Esophagus (tissue), 2 donors: ENCODE results near the gene BOLL. TPM values are rescaled to one million over a fixed set of nuclear protein-coding genes. Genes with fewer than 3 reads are reported as not detected.

Experiments used
- H3K27ac ChIP-seq, 2 donors: one replicate each; pipeline ENCODE4 v1.5.1; 2013; ENCODE audit warnings: low read depth in 2 of 2, mild to moderate bottlenecking in 2 of 2, inconsistent platforms in 1 of 2, low read length in 1 of 2, moderate library complexity in 1 of 2
- H3K27me3 ChIP-seq, 2 donors: one replicate each; pipeline ENCODE4 v1.6.1; 2013; ENCODE audit warnings: low read length in 2 of 2, control low read depth in 1 of 2, mild to moderate bottlenecking in 1 of 2; ENCODE audit not compliant: insufficient read depth in 2 of 2, control insufficient read depth in 1 of 2
- H3K36me3 ChIP-seq, 2 donors: one replicate each; pipeline ENCODE4 v1.6.1; 2013; ENCODE audit warnings: low read length in 1 of 2; ENCODE audit not compliant: control insufficient read depth in 2 of 2, insufficient read depth in 2 of 2
- H3K4me1 ChIP-seq, 2 donors: one replicate each; pipeline ENCODE4 v1.6.1; 2013; ENCODE audit warnings: low read length in 1 of 2; ENCODE audit not compliant: control insufficient read depth in 2 of 2, insufficient read depth in 2 of 2
- H3K4me3 ChIP-seq, 2 donors: one replicate each; pipeline ENCODE4 v1.5.1; 2013; ENCODE audit warnings: low read length in 2 of 2, mild to moderate bottlenecking in 2 of 2, low read depth in 1 of 2, moderate library complexity in 1 of 2
- H3K9me3 ChIP-seq, 2 donors: one replicate each; pipeline ENCODE4 v1.6.1; 2013; ENCODE audit warnings: mild to moderate bottlenecking in 2 of 2, low read depth in 1 of 2, low read length in 1 of 2, moderate library complexity in 1 of 2; ENCODE audit not compliant: control insufficient read depth in 2 of 2, insufficient read depth in 1 of 2
- WGBS, 2 donors: extraction: QIAGEN DNeasy Blood & Tissue Kit; methylation state at CpG; one replicate each; pipeline ENCODE4 v1.1.7; 2013; 5-methylcytosine and 5-hydroxymethylcytosine counted together
- polyA plus RNA-seq, 2 donors: library from polyadenylated mRNA; stranded (reverse); fragments of 200-250 nt; gene quantifications; one replicate each; pipeline ENCODE4 v1.2.3, GENCODE V29; 2013
- donor health status: healthy with polysubstance abuse.
- donor health status: Bipolar disorder and iron deficiency.

BOLL gene
- polyA plus RNA-seq, 2 donors, result not detected

- Histone ChIP-seq H3K4me1 (no peaks in the 10 kb centered on the region), H3K27me3 (peaks cover 0 to 4% of the 10 kb centered on the region in 2 donors), H3K9me3 (no peaks in the 10 kb centered on the region), H3K4me3 (no peak overlapping the region), H3K36me3 (no peaks in the 10 kb centered on the region), H3K27ac (no peak overlapping the region)
- 61 to 64% methylated on average over 3 of the region's 3 CpGs for WGBS, 2 donors
Measured at GRCh38 chr2:197799068-197799467, 13.9 kb upstream of the BOLL start.

- H3K9me3 ChIP-seq, result no peaks in the 10 kb centered on the region
- H3K4me3 ChIP-seq, result no peak overlapping the region
- no peak overlapping the region for H3K27ac ChIP-seq
- H3K4me1 ChIP-seq, result no peaks in the 10 kb centered on the region
- no peaks in the 10 kb centered on the region for H3K36me3 ChIP-seq
- peaks cover 2 to 4% of the 10 kb centered on the region in 2 donors for H3K27me3 ChIP-seq
- 44 to 48% methylated on average over 4 of the region's 4 CpGs for WGBS, 2 donors
Measured at GRCh38 chr2:197798187-197798586, 13.1 kb upstream of the BOLL start.

DNA sequence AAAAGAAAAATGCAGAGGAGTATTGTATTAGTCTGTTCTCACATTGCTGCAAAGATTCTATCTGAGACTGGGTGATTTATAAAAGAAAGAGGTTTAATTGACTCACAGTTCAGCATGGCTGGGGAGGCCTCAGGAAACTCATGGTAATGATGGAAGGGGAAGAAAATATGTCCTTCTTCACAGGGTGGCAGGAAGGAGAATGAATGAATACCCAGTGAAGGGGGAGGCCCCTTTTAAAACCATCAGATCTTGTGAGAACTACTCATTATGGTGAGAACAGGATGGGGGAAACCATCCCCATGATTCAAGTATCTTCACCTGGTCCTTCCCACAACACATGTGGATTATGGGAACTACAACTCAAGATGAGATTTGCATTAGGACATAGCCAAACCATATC is 10.2 kb upstream of the BOLL start:
- Histone ChIP-seq H3K4me1 (no peaks in the 10 kb centered on the region), H3K27ac (no peak overlapping the region), H3K27me3 (peaks cover 2 to 4% of the 10 kb centered on the region in 2 donors), H3K9me3 (no peaks in the 10 kb centered on the region), H3K4me3 (no peak overlapping the region), H3K36me3 (no peaks in the 10 kb centered on the region)

GRCh38 chr2:197793456-197793855 is 8.3 kb upstream of the BOLL start:
- 70 to 75% methylated on average over 1 of the region's 1 CpG for WGBS, 2 donors
- Histone ChIP-seq H3K4me1 (no peaks in the 10 kb centered on the region), H3K27me3 (peaks cover 0 to 2% of the 10 kb centered on the region in 2 donors), H3K4me3 (no peak overlapping the region), H3K36me3 (no peaks in the 10 kb centered on the region), H3K9me3 (no peaks in the 10 kb centered on the region), H3K27ac (no peak overlapping the region)

DNA sequence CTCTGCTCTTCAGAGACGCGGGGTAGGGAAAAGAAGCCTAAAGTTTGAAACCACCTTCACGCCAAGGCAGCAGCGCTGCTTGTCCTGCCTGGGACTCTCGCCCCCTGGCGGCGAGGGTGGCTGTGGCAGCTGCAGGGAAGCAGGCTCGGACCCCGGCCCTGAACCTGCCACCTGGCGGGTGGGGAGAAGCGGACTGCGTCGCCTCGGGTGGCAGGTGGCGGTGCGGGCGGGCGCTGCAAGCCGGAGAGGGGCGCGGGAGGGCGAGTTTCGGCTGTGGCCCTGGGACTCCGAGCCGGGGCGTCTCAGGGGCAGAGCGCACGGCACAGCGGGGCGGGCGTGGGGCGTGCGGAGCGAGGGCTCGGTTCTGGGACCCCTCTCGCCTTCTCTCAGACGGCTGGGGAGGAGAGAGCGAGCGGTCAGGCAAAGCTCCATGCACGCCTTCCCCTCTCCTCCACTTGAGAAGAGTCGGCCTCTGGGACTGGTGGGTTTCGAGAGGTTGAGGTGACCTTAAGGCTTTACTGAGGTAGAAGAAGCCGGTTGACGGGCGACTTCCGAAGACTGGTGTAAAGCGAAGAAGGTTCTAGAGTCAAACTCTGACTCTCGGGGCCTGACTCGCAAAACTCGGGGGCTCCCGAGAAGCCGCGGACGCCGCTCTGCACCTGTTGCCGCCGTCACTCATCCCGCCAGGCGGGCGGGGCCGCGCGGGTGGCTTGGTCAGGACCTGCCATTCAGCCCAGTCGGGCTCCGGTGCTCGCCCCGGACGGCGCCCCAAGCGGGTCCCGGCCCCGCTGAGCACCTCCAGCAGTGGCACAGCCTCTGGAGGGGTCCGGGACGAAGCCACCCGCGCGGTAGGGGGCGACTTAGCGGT is 1.1 kb upstream of the BOLL start:
- Histone ChIP-seq H3K36me3 (no peaks in the 10 kb centered on the region), H3K4me3 (peak overlapping the region; percentile 29 to 35), H3K4me1 (peaks cover 2 to 4% of the 10 kb centered on the region in 2 donors), H3K27ac (no peak overlapping the region), H3K27me3 (peaks cover 0 to 11% of the 10 kb centered on the region in 2 donors), H3K9me3 (peaks cover 4 to 5% of the 10 kb centered on the region in 2 donors)
- 9 to 10% methylated on average over 68 to 79 of the region's 79 CpGs for WGBS, 2 donors

GRCh38 chr2:197782126-197782525 is 3.0 kb downstream of the BOLL start:
- Histone ChIP-seq H3K9me3 (peaks cover 4 to 5% of the 10 kb centered on the region in 2 donors), H3K27ac (no peak overlapping the region), H3K4me1 (peaks cover 2 to 4% of the 10 kb centered on the region in 2 donors), H3K4me3 (no peak overlapping the region), H3K36me3 (no peaks in the 10 kb centered on the region), H3K27me3 (peaks cover 0 to 10% of the 10 kb centered on the region in 2 donors)
- WGBS, 2 donors, result 31 to 46% methylated on average over 1 of the region's 1 CpG

GRCh38 chr2:197779261-197779660 is 5.9 kb downstream of the BOLL start:
- no peaks in the 10 kb centered on the region for H3K27me3 ChIP-seq
- H3K27ac ChIP-seq, result no peak overlapping the region
- H3K4me3 ChIP-seq, result no peak overlapping the region
- no peaks in the 10 kb centered on the region for H3K36me3 ChIP-seq
- H3K9me3 ChIP-seq, result no peaks in the 10 kb centered on the region
- H3K4me1 ChIP-seq, result no peaks in the 10 kb centered on the region

DNA sequence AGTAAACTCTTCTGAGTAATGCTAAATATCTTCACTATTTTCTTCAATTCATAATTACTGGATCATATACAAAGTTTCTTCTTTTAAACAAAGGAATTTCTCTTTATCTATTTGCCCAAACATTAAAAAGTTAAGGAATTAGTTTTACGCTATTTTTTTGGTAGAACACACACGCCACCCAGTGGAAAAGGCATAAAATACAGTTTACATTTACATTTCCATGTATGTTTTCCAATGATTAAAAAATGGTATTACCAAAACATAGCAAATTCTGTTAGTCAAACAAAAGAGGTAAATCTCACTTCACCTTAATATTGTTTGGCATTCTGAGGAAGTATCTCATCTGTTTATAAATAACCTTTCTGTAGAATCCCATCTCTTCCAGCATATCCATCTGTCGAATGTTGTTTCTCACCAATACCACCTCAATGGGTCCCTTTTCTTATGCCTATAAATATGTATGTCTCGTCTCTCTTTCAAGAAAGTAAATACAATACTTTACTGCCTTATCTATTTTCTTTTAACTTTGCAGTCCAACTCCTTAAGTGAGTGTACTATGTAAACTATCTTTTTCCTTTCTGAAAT is 7.2 kb downstream of the BOLL start:
- H3K9me3 ChIP-seq, result no peaks in the 10 kb centered on the region
- H3K27ac ChIP-seq, result no peak overlapping the region
- 24 to 25% methylated on average over 4 of the region's 4 CpGs for WGBS, 2 donors
- no peaks in the 10 kb centered on the region for H3K36me3 ChIP-seq
- H3K4me3 ChIP-seq, result no peak overlapping the region
- H3K27me3 ChIP-seq, result no peaks in the 10 kb centered on the region
- H3K4me1 ChIP-seq, result no peaks in the 10 kb centered on the region

DNA sequence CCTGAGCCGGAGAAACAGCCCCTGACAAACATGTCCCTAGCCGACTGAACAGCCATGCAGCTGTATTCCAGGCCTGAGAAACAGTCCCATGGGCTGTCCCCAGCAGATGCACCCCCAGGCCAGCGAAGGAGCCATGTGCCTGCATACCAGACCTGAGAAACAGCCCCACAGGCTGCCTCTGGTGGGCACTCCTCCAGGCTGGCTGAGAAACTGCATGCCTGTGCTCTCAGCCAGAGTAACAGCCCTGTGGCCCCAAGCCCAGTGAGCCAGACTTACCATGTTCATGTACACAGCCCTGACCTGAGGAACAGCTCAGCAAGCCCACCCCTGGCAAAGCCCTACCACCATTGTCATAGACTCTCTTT is 24.8 kb downstream of the BOLL start:
- no peaks in the 10 kb centered on the region for H3K4me1 ChIP-seq
- 89 to 97% methylated on average over 3 of the region's 3 CpGs for WGBS, 2 donors
- H3K36me3 ChIP-seq, result no peaks in the 10 kb centered on the region
- H3K4me3 ChIP-seq, result no peak overlapping the region
- H3K27me3 ChIP-seq, result peaks cover 0 to 4% of the 10 kb centered on the region in 2 donors
- no peak overlapping the region for H3K27ac ChIP-seq
- H3K9me3 ChIP-seq, result peaks cover 6% of the 10 kb centered on the region in 2 donors
